Lower lobe of right lung (tissue), 2 donors: ENCODE data around the gene DNAH11. TPM values are rescaled to one million over a fixed set of nuclear protein-coding genes. Genes with fewer than 3 reads are reported as not detected.

ENCODE experiments used
- ATAC-seq, 2 donors: fragments of 200-7000 bp; cut with Tn5 transposase; one replicate each; pipeline ENCODE4 v1.9.1; 2020 to 2022; ENCODE audit warnings: mild to moderate bottlenecking in 2 of 2, moderate library complexity in 2 of 2
- DNase-seq: peaks from one replicate; pipeline ENCODE4 v3.0.0-alpha.2; 2020
- H3K27ac ChIP-seq: fragments of 200-600 bp; one replicate; pipeline ENCODE4 v1.8.0; 2022
- H3K27me3 ChIP-seq: fragments of 200-600 bp; one replicate; pipeline ENCODE4 v1.8.0; 2022; ENCODE audit warnings: low read depth
- H3K36me3 ChIP-seq: fragments of 200-600 bp; one replicate; pipeline ENCODE4 v1.8.0; 2022; ENCODE audit warnings: mild to moderate bottlenecking
- H3K4me1 ChIP-seq: fragments of 200-600 bp; one replicate; pipeline ENCODE4 v1.8.0; 2022
- H3K4me3 ChIP-seq: fragments of 200-600 bp; one replicate; pipeline ENCODE4 v1.8.0; 2022; ENCODE audit warnings: mild to moderate bottlenecking
- H3K9me3 ChIP-seq: fragments of 200-600 bp; one replicate; pipeline ENCODE4 v1.8.0; 2022
- intact Hi-C: fragments of 100-400 bp; cut with DNase I; formaldehyde crosslinking; loops from one replicate; pipeline ENCODE4 v1.11.0; 2022
- total RNA-seq: library from RNA; stranded (reverse); fragmentation: NEBNext Ultra II Directional; extraction: Animal tissue kit (Norgen Biotek cat#: 25700); gene quantifications from one replicate; pipeline ENCODE4 v1.2.1, GENCODE V29; 2021
- TF ChIP-seq, protein P1 (sequence below): fragments of 200-600 bp; IDR thresholded peaks from one replicate; pipeline ENCODE4 v1.8.0; 2022; ENCODE audit warnings: antibody characterized with exemption, mild to moderate bottlenecking
- donor health status: DM: no; HTN: yes; CAD: no; lungs with severe emphysema.

Gene DNAH11
- total RNA-seq, 1 donor from 2014 or later = 8.9 TPM

DNA sequence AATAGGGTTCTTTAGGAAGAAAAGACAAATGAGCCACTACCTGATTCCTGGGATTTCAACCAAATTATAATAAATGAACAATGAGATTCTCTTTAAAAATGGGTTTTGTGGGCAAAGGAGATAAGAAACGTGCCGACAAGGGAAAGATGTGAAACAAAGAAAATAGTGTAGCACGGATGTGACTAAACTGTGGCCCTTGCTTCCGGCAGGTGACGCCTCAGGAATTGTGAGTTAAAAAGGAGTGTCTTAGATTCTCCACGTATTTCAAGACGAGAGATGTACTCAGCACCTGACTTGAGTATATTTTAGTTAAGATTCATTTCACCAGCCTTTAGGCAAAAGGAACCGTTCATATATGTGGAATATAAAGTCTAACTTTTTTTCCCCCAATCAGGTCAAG, 75.9 kb downstream of the DNAH11 start:
- Histone ChIP-seq H3K4me1 (peaks cover 5% of the 10 kb centered on the region), H3K9me3 (no peaks in the 10 kb centered on the region), H3K36me3 (no peaks in the 10 kb centered on the region), H3K27ac (no peak overlapping the region), H3K4me3 (no peak overlapping the region), H3K27me3 (no peaks in the 10 kb centered on the region)
- DNase-seq (no peak), ATAC-seq (no peak)
- intact Hi-C loops = no loop called here
- TF ChIP-seq, protein P1, sequence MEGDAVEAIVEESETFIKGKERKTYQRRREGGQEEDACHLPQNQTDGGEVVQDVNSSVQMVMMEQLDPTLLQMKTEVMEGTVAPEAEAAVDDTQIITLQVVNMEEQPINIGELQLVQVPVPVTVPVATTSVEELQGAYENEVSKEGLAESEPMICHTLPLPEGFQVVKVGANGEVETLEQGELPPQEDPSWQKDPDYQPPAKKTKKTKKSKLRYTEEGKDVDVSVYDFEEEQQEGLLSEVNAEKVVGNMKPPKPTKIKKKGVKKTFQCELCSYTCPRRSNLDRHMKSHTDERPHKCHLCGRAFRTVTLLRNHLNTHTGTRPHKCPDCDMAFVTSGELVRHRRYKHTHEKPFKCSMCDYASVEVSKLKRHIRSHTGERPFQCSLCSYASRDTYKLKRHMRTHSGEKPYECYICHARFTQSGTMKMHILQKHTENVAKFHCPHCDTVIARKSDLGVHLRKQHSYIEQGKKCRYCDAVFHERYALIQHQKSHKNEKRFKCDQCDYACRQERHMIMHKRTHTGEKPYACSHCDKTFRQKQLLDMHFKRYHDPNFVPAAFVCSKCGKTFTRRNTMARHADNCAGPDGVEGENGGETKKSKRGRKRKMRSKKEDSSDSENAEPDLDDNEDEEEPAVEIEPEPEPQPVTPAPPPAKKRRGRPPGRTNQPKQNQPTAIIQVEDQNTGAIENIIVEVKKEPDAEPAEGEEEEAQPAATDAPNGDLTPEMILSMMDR = no peak

DNA sequence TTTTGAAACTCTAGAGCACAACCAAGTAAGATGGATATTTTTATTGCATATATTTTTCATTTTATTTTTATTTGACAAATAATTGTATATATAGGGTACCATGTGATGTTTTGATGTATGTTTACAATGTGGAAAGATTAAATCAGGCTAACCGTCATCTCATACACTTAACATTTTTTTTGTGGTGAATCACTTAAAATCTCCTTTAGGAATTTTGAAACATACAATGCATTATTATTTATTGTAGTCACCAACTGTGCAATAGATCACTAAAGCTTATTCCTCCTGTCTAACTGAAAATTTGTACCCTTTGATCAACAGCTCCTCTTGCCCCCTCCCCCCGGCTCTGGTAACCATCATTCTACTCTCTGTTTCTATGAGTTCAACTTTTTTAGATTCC, 77.2 kb downstream of the DNAH11 start:
- Histone ChIP-seq H3K27me3 (no peaks in the 10 kb centered on the region), H3K4me3 (no peak overlapping the region), H3K9me3 (no peaks in the 10 kb centered on the region), H3K4me1 (peaks cover 5% of the 10 kb centered on the region), H3K36me3 (no peaks in the 10 kb centered on the region), H3K27ac (no peak overlapping the region)
- intact Hi-C loops = no loop called here
- TF ChIP-seq, protein P1 = no peak
- DNase-seq (no peak), ATAC-seq (no peak)

- intact Hi-C loops = no loop called here
- Histone ChIP-seq H3K36me3 (no peaks in the 10 kb centered on the region), H3K4me3 (no peak overlapping the region), H3K27ac (no peak overlapping the region), H3K4me1 (no peaks in the 10 kb centered on the region), H3K27me3 (no peaks in the 10 kb centered on the region), H3K9me3 (no peaks in the 10 kb centered on the region)
- TF ChIP-seq, protein P1 = no peak
- ATAC-seq (no peak), DNase-seq (no peak)
These were observed 81.5 kb downstream of the DNAH11 start for GRCh38 chr7:21624320-21624719.

DNA sequence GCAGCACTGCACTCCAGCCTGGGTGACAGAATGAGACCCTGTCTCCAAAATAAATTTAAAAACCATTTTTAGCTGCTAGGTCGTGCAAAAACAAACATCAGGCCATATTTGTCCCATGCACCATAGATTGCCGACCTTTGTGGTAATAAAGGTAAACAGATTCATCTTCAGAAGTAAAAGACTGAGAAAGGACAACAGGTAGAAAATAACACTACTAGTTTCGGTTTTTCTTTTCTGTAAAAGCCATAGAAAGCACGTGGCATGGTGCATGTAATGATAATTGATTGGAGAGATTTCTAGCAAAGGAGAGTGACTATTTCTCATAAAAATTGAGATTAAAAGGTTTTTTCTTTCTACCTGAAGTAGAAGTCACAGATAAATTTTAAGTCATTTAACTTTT, 93.9 kb downstream of the DNAH11 start:
- H3K4me1 ChIP-seq = no peaks in the 10 kb centered on the region
- no peak overlapping the region for H3K27ac ChIP-seq
- no peaks in the 10 kb centered on the region for H3K36me3 ChIP-seq
- DNase-seq (no peak), ATAC-seq (no peak)
- H3K4me3 ChIP-seq = no peak overlapping the region
- intact Hi-C loops = no loop called here
- H3K9me3 ChIP-seq = no peaks in the 10 kb centered on the region
- TF ChIP-seq, protein P1 = no peak
- no peaks in the 10 kb centered on the region for H3K27me3 ChIP-seq

DNA sequence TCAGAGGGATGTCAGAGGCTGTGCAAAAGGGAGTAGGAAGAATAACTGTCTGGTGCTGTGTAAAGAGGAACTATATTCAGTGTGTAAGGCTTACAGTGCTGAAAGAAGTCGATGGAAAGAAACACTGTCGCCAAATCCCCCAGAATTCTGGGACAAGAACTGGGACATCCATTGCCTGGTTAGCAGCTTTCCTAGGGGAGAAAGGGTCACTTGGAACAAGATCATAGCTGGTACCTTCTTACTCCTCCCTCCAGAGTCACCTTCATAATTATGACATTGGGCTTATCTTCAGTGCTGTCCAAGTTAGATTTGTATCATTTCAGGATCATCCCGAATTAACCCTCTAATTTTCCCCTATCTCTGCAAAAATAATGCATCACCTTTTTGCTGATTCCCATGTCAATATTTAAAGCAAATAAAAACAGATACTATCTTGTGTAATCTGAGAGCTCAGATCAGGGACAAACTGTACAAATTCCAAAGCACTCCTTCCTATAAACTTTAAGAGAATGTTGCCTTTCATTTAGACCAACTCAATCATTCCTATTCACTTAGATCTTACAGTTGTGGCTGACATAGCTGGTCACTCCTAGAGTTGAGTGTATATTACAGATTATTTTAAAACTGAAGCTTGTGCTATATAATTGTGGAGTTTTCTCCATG, 96.5 kb downstream of the DNAH11 start:
- Histone ChIP-seq H3K27me3 (no peaks in the 10 kb centered on the region), H3K9me3 (no peaks in the 10 kb centered on the region), H3K4me1 (no peaks in the 10 kb centered on the region), H3K27ac (no peak overlapping the region), H3K4me3 (no peak overlapping the region), H3K36me3 (no peaks in the 10 kb centered on the region)
- intact Hi-C loops = no loop called here
- ATAC-seq (no peak), DNase-seq (no peak)
- TF ChIP-seq, protein P1 = no peak

- no peaks in the 10 kb centered on the region for H3K27me3 ChIP-seq
- DNase-seq (no peak), ATAC-seq (no peak)
- no peaks in the 10 kb centered on the region for H3K9me3 ChIP-seq
- intact Hi-C loops = no loop called here
- H3K36me3 ChIP-seq = no peaks in the 10 kb centered on the region
- TF ChIP-seq, protein P1 = no peak
- H3K27ac ChIP-seq = no peak overlapping the region
- no peak overlapping the region for H3K4me3 ChIP-seq
- H3K4me1 ChIP-seq = no peaks in the 10 kb centered on the region
These were observed 97.3 kb downstream of the DNAH11 start for GRCh38 chr7:21640105-21640504.
